ENCODE measurements around the gene MAMSTR.
"Not testable (repeated sequence)": the region's sequence is repeated elsewhere in the genome, so short reads cannot be mapped to it uniquely, and the experiment has no call there.

MAMSTR gene

GRCh38 chr19:48689449-48689848 is 30.1 kb downstream of the MAMSTR start:
- Histone ChIP-seq H3K4me3 (ENCODE audit: low read length) (no peak overlapping the region), H2AFZ (ENCODE audit: low read length) (no peak overlapping the region), H3K9ac (ENCODE audit: low read length) (no peak overlapping the region), H3K4me2 (ENCODE audit: low read depth, low read length) (no peak overlapping the region), H3K36me3 (replicated peaks; ENCODE audit: insufficient read depth, low read length) (no peaks in the 10 kb centered on the region), H3K9me3 (replicated peaks; ENCODE audit: insufficient read depth, low read length) (no peaks in the 10 kb centered on the region), H3K27ac (ENCODE audit: low read length) (no peak overlapping the region), H3K4me1 (ENCODE audit: low read length) (no peaks in the 10 kb centered on the region), H3K79me2 (ENCODE audit: low read length) (no peaks in the 10 kb centered on the region), H3K27me3 (replicated peaks; ENCODE audit: insufficient read depth, low read length) (peaks cover 91% of the 10 kb centered on the region), H4K20me1 (ENCODE audit: insufficient read depth, low read length) (no peaks in the 10 kb centered on the region), H3K9me2 (replicated peaks; ENCODE audit: insufficient read depth, low read length) (no peaks in the 10 kb centered on the region), H3F3A (ENCODE audit: insufficient read depth, low read length) (no peaks in the 10 kb centered on the region)
- TF ChIP-seq CTCF (IDR thresholded peaks at IDR 0.05; ENCODE audit: low read length) = no peak
- TF ChIP-seq EZH2phosphoT487 (IDR thresholded peaks at IDR 0.05; ENCODE audit: low read length) = no peak
- TF ChIP-seq EZH2 (optimal IDR thresholded peaks at IDR 0.05; ENCODE audit: low read depth, low read length) = no peak
- no peak for DNase-seq

GRCh38 chr19:48687776-48688175 is 31.7 kb downstream of the MAMSTR start:
- Histone ChIP-seq H3K4me3 (ENCODE audit: low read length) (no peak overlapping the region), H3K36me3 (replicated peaks; ENCODE audit: insufficient read depth, low read length) (no peaks in the 10 kb centered on the region), H4K20me1 (ENCODE audit: insufficient read depth, low read length) (no peaks in the 10 kb centered on the region), H3K4me1 (ENCODE audit: low read length) (no peaks in the 10 kb centered on the region), H3K4me2 (ENCODE audit: low read depth, low read length) (no peak overlapping the region), H2AFZ (ENCODE audit: low read length) (no peak overlapping the region), H3K79me2 (ENCODE audit: low read length) (no peaks in the 10 kb centered on the region), H3F3A (ENCODE audit: insufficient read depth, low read length) (no peaks in the 10 kb centered on the region), H3K27ac (ENCODE audit: low read length) (no peak overlapping the region), H3K9me3 (replicated peaks; ENCODE audit: insufficient read depth, low read length) (no peaks in the 10 kb centered on the region), H3K9ac (ENCODE audit: low read length) (no peak overlapping the region), H3K9me2 (replicated peaks; ENCODE audit: insufficient read depth, low read length) (no peaks in the 10 kb centered on the region), H3K27me3 (replicated peaks; ENCODE audit: insufficient read depth, low read length) (peaks cover 89% of the 10 kb centered on the region)
- no peak for TF ChIP-seq EZH2 (optimal IDR thresholded peaks at IDR 0.05; ENCODE audit: low read depth, low read length)
- TF ChIP-seq CTCF (IDR thresholded peaks at IDR 0.05; ENCODE audit: low read length) = no peak
- TF ChIP-seq EZH2phosphoT487 (IDR thresholded peaks at IDR 0.05; ENCODE audit: low read length) = no peak
- no peak for DNase-seq

- H3K27me3 ChIP-seq (replicated peaks; ENCODE audit: insufficient read depth, low read length) = peaks cover 89% of the 10 kb centered on the region
- not testable (repeated sequence) for H3K9ac ChIP-seq (ENCODE audit: low read length); H3K4me1 ChIP-seq (ENCODE audit: low read length); H3K4me3 ChIP-seq (ENCODE audit: low read length); H4K20me1 ChIP-seq (ENCODE audit: insufficient read depth, low read length); H3K27ac ChIP-seq (ENCODE audit: low read length); H3K4me2 ChIP-seq (ENCODE audit: low read depth, low read length); H3K9me3 ChIP-seq (replicated peaks; ENCODE audit: insufficient read depth, low read length); H3K36me3 ChIP-seq (replicated peaks; ENCODE audit: insufficient read depth, low read length); DNase-seq; H3K79me2 ChIP-seq (ENCODE audit: low read length); H2AFZ ChIP-seq (ENCODE audit: low read length); H3K9me2 ChIP-seq (replicated peaks; ENCODE audit: insufficient read depth, low read length); H3F3A ChIP-seq (ENCODE audit: insufficient read depth, low read length)
These were observed 32.9 kb downstream of the MAMSTR start for GRCh38 chr19:48686637-48687036.

- H3K27me3 ChIP-seq (replicated peaks; ENCODE audit: insufficient read depth, low read length) = peaks cover 91% of the 10 kb centered on the region
- no peaks in the 10 kb centered on the region for H3K79me2 ChIP-seq (ENCODE audit: low read length)
- no peak overlapping the region for H3K9ac ChIP-seq (ENCODE audit: low read length)
- DNase-seq = no peak
- no peaks in the 10 kb centered on the region for H3K9me2 ChIP-seq (replicated peaks; ENCODE audit: insufficient read depth, low read length)
- H3K9me3 ChIP-seq (replicated peaks; ENCODE audit: insufficient read depth, low read length) = no peaks in the 10 kb centered on the region
- H3K4me2 ChIP-seq (ENCODE audit: low read depth, low read length) = no peak overlapping the region
- TF ChIP-seq CTCF (IDR thresholded peaks at IDR 0.05; ENCODE audit: low read length) = no peak
- TF ChIP-seq EZH2 (optimal IDR thresholded peaks at IDR 0.05; ENCODE audit: low read depth, low read length) = no peak
- no peak for TF ChIP-seq EZH2phosphoT487 (IDR thresholded peaks at IDR 0.05; ENCODE audit: low read length)
- H2AFZ ChIP-seq (ENCODE audit: low read length) = no peak overlapping the region
- no peaks in the 10 kb centered on the region for H4K20me1 ChIP-seq (ENCODE audit: insufficient read depth, low read length)
- H3F3A ChIP-seq (ENCODE audit: insufficient read depth, low read length) = no peaks in the 10 kb centered on the region
- no peak overlapping the region for H3K27ac ChIP-seq (ENCODE audit: low read length)
- no peaks in the 10 kb centered on the region for H3K36me3 ChIP-seq (replicated peaks; ENCODE audit: insufficient read depth, low read length)
- no peaks in the 10 kb centered on the region for H3K4me1 ChIP-seq (ENCODE audit: low read length)
- H3K4me3 ChIP-seq (ENCODE audit: low read length) = no peak overlapping the region
These were observed 33.4 kb downstream of the MAMSTR start for GRCh38 chr19:48686088-48686487.
